ENCODE results near the gene KCNMB2. TPM values are rescaled to one million over a fixed set of nuclear protein-coding genes. Genes with fewer than 3 reads are reported as not detected.

Gene KCNMB2
- total and polyA plus RNA-seq, 2 experiments from 2014 or later, result 2.4 TPM; not detected in 1

DNA sequence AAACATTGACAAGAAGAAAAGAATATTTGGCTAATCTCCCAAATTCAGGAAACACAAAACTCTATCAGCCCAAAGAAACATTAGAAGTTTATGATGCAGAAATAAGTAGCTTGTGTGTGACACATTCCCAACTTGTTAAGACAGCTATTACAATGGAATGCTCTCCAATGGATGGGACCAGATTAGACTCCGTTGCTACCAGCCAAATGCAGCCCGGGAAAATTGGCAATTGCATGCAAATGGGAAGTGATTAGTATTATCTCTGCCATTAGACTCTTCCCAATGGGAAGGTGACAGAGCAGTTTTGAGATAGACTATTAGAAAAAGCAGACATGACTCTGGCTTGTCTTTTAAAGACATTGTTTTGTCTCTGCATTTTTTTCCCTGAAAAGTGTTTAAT, 37.4 kb upstream of the KCNMB2 start:
- no peak for DNase-seq (ENCODE audit: low spot score)
- H3K9me2 ChIP-seq (replicated peaks; ENCODE audit: insufficient read depth), result no peaks in the 10 kb centered on the region
- H3K27ac ChIP-seq, result no peak overlapping the region
- WGBS (ENCODE audit: low lambda C conversion rate, missing lambda C conversion rate), result 57% methylated on average over 2 of the region's 2 CpGs
- no peaks in the 10 kb centered on the region for H3K9me3 ChIP-seq (ENCODE audit: low read depth)
- no peak overlapping the region for H2AFZ ChIP-seq
- no peaks in the 10 kb centered on the region for H3K27me3 ChIP-seq
- H3K4me2 ChIP-seq, result no peak overlapping the region
- no peaks in the 10 kb centered on the region for H3K4me1 ChIP-seq (ENCODE audit: insufficient read depth)
- no peak overlapping the region for H3K4me3 ChIP-seq
- no peaks in the 10 kb centered on the region for H4K20me1 ChIP-seq (ENCODE audit: insufficient read depth, poor library complexity, severe bottlenecking)
- TF ChIP-seq EZH2phosphoT487 (IDR thresholded peaks at IDR 0.05; ENCODE audit: low read depth, severe bottlenecking, unreplicated experiment), result no peak
- no peak for TF ChIP-seq EZH2 (IDR thresholded peaks at IDR 0.05; ENCODE audit: borderline replicate concordance)
- TF ChIP-seq, protein P1, sequence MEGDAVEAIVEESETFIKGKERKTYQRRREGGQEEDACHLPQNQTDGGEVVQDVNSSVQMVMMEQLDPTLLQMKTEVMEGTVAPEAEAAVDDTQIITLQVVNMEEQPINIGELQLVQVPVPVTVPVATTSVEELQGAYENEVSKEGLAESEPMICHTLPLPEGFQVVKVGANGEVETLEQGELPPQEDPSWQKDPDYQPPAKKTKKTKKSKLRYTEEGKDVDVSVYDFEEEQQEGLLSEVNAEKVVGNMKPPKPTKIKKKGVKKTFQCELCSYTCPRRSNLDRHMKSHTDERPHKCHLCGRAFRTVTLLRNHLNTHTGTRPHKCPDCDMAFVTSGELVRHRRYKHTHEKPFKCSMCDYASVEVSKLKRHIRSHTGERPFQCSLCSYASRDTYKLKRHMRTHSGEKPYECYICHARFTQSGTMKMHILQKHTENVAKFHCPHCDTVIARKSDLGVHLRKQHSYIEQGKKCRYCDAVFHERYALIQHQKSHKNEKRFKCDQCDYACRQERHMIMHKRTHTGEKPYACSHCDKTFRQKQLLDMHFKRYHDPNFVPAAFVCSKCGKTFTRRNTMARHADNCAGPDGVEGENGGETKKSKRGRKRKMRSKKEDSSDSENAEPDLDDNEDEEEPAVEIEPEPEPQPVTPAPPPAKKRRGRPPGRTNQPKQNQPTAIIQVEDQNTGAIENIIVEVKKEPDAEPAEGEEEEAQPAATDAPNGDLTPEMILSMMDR (IDR thresholded peaks at IDR 0.05; ENCODE audit: poor library complexity), result no peak
- no peaks in the 10 kb centered on the region for H3K79me2 ChIP-seq
- no peaks in the 10 kb centered on the region for H3K36me3 ChIP-seq (replicated peaks; ENCODE audit: insufficient read depth, low read depth)

DNA sequence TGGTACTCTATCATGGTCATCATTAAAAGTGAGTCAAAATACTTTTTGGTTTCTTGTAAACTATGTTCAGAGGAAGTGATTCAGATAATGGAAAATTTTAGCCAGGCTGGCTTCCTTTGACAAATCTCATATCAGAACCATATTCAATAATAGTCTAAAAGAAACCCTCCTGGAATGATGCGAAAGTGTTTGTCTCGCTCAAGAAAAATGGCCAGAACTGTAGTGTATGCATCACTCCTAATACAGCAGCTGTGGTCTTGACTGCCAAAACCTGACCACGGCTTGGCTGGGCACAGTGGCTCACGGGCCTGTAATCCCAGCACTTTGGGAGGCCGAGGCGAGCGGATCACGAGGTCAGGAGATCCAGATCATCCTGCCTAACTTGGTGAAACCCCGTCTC, 35.6 kb upstream of the KCNMB2 start:
- no peak for DNase-seq (ENCODE audit: low spot score)
- no peaks in the 10 kb centered on the region for H4K20me1 ChIP-seq (ENCODE audit: insufficient read depth, poor library complexity, severe bottlenecking)
- no peaks in the 10 kb centered on the region for H3K4me1 ChIP-seq (ENCODE audit: insufficient read depth)
- H3K9me2 ChIP-seq (replicated peaks; ENCODE audit: insufficient read depth), result no peaks in the 10 kb centered on the region
- 94% methylated on average over 9 of the region's 9 CpGs for WGBS (ENCODE audit: low lambda C conversion rate, missing lambda C conversion rate)
- no peaks in the 10 kb centered on the region for H3K9me3 ChIP-seq (ENCODE audit: low read depth)
- TF ChIP-seq EZH2 (IDR thresholded peaks at IDR 0.05; ENCODE audit: borderline replicate concordance) (no peak), EZH2phosphoT487 (IDR thresholded peaks at IDR 0.05; ENCODE audit: low read depth, severe bottlenecking, unreplicated experiment) (no peak)
- TF ChIP-seq, protein P1 (IDR thresholded peaks at IDR 0.05; ENCODE audit: poor library complexity), result no peak
- H3K79me2 ChIP-seq, result no peaks in the 10 kb centered on the region
- no peaks in the 10 kb centered on the region for H3K36me3 ChIP-seq (replicated peaks; ENCODE audit: insufficient read depth, low read depth)
- no peak overlapping the region for H2AFZ ChIP-seq
- no peak overlapping the region for H3K4me3 ChIP-seq
- H3K4me2 ChIP-seq, result no peak overlapping the region
- H3K27ac ChIP-seq, result no peak overlapping the region
- H3K27me3 ChIP-seq, result no peaks in the 10 kb centered on the region

DNA sequence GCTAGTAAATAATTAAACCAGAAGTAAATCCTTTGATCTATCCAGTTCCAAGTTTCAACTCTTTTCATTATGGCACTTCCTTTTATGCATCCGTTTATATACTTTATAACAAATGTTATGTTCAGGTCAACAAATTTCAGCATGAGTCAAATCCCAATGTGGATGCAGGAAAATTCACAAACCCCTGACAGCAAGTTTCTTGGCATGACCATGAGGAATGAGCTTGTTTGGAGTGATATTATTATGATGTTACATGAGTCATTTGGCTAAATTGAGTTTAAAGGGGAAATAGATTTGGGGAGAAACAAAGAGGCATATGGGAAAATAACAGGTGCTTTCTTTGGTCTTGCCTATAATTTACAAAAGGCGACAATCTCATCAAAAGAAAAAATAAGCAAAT, 32.1 kb upstream of the KCNMB2 start:
- WGBS (ENCODE audit: low lambda C conversion rate, missing lambda C conversion rate), result 90% methylated on average over 2 of the region's 2 CpGs
- Histone ChIP-seq H3K4me3 (no peak overlapping the region), H3K36me3 (replicated peaks; ENCODE audit: insufficient read depth, low read depth) (no peaks in the 10 kb centered on the region), H2AFZ (no peak overlapping the region), H3K9me2 (replicated peaks; ENCODE audit: insufficient read depth) (no peaks in the 10 kb centered on the region), H3K4me2 (no peak overlapping the region), H3K4me1 (ENCODE audit: insufficient read depth) (peaks cover 11% of the 10 kb centered on the region), H4K20me1 (ENCODE audit: insufficient read depth, poor library complexity, severe bottlenecking) (no peaks in the 10 kb centered on the region), H3K79me2 (no peaks in the 10 kb centered on the region), H3K27me3 (no peaks in the 10 kb centered on the region), H3K9me3 (ENCODE audit: low read depth) (no peaks in the 10 kb centered on the region), H3K27ac (no peak overlapping the region)
- DNase-seq (ENCODE audit: low spot score), result no peak
- TF ChIP-seq EZH2 (IDR thresholded peaks at IDR 0.05; ENCODE audit: borderline replicate concordance) (no peak), EZH2phosphoT487 (IDR thresholded peaks at IDR 0.05; ENCODE audit: low read depth, severe bottlenecking, unreplicated experiment) (no peak)
- TF ChIP-seq, protein P1 (IDR thresholded peaks at IDR 0.05; ENCODE audit: poor library complexity), result no peak

DNA sequence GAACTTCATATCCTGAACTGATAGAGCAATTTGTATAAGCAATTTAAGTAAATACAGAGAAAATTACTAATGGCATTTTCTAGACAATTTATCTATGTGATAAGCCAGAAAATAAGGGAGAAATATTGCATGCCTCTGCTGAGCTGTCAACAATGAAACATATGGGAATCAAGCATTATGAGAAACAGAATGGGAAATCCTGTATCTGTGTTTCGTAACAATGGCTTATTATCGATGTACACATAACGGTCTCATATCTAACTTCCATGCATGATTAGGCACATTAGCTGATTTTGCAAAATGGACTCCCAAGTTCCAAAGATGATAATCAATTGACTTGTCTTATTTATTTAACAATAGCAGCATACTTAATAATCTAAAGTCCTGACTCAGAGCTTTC, 30.4 kb upstream of the KCNMB2 start:
- no peaks in the 10 kb centered on the region for H4K20me1 ChIP-seq (ENCODE audit: insufficient read depth, poor library complexity, severe bottlenecking)
- peaks cover 11% of the 10 kb centered on the region for H3K4me1 ChIP-seq (ENCODE audit: insufficient read depth)
- 84% methylated on average over 3 of the region's 3 CpGs for whole genome bisulfite sequencing (ENCODE audit: low lambda C conversion rate, missing lambda C conversion rate)
- H3K4me3 ChIP-seq, result no peak overlapping the region
- TF ChIP-seq EZH2phosphoT487 (IDR thresholded peaks at IDR 0.05; ENCODE audit: low read depth, severe bottlenecking, unreplicated experiment), result no peak
- H3K9me3 ChIP-seq (ENCODE audit: low read depth), result no peaks in the 10 kb centered on the region
- H3K36me3 ChIP-seq (replicated peaks; ENCODE audit: insufficient read depth, low read depth), result no peaks in the 10 kb centered on the region
- no peak for DNase-seq (ENCODE audit: low spot score)
- no peaks in the 10 kb centered on the region for H3K27me3 ChIP-seq
- no peaks in the 10 kb centered on the region for H3K79me2 ChIP-seq
- no peak overlapping the region for H2AFZ ChIP-seq
- H3K4me2 ChIP-seq, result no peak overlapping the region
- H3K9me2 ChIP-seq (replicated peaks; ENCODE audit: insufficient read depth), result no peaks in the 10 kb centered on the region
- no peak overlapping the region for H3K27ac ChIP-seq

All from hepatocyte (in vitro differentiated cells).